ENCODE data around the gene SLC26A9.

SLC26A9 gene

DNA sequence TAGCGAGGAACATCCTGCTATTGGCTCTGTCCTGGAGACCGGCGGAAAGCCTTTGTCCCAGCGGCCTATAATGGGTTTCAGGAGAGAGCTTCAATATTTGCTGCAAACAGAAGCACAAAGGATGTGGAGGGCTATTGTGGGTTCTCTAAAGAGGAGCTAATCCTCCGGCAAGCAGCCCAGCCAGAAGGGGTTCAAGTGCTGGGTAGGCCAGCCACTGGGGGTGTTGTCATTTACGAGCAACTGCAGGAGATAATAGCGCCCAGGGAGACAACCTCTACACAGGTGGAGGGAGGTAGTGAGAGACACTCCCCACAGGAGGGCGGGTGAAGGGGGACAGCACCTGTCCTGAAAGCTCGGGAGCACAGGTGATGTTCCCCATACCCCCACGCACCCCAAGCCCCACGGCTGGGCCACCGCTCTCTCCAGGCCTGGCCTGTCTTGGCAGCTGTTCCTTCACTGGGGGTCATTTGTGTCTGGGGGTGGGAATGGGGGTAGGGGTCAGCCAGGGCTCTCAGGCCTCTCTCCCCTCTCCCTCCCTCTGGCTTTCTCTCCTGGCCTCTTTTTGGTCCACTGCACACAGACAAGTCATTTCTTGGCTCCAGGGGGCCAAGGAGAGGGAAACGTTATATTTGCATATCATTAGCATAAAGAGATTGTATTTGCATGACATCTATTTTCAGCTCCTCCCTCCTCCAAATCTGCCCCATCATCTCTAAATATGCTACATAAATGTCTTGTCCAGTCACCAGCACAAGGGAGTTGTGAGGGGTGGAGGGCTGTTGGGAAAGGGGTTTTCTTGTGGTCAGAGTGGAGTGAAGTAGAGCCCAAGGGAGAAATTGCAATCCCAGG, 22.0 kb upstream of the SLC26A9 start:
- Mint-ChIP-seq H3K27me3 (peaks cover 5% of the 10 kb centered on the region), H3K36me3 (ENCODE audit: low read depth) (no peaks in the 10 kb centered on the region), H3K27ac (no peak overlapping the region), H3K4me1 (ENCODE audit: low read depth) (peaks cover 8% of the 10 kb centered on the region), H3K4me3 (no peak overlapping the region), H3K9me3 (no peaks in the 10 kb centered on the region)
- DNase-seq: no peak

DNA sequence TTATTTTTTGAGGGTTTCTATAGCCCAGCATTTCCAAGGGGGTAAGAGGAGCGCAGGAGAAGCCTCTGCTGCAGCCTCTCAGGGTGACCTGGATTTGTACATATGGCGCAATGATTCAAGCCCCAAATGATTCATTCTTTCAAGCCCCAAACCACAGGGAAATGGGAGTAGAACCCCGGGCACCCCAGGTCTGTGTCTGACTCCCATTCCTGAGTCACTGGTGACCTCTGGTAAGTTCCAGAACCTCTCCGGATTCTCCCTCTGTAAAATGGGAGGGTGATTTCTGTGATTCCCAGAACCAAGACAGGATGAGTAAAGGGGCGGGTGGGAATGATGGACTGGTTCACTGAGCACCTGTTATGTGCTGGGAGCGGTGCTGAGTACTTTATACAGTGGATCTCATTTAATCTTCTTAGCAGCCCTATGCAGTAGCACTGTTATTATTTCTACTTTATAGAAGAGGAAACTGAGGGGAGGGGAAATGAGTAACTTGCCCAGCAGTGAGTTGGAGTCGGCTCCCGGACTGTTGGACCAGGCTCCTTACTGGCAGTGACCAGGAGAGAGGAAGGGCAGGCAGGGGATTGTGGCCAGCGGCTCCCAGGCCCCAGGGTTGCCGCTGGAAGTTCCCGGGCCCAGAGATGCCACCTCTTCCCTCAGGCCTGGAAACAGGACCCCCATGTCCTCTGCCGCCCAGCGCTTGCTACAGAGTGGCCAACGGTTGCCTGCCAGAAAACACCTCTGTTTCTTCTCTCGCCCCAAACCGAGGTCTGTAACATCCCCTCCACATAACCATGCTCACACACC, 20.3 kb upstream of the SLC26A9 start:
- no peak for DNase-seq
- Mint-ChIP-seq H3K9me3 (no peaks in the 10 kb centered on the region), H3K27me3 (peaks cover 14% of the 10 kb centered on the region), H3K36me3 (ENCODE audit: low read depth) (no peaks in the 10 kb centered on the region), H3K4me3 (no peak overlapping the region), H3K27ac (no peak overlapping the region), H3K4me1 (ENCODE audit: low read depth) (peaks cover 8% of the 10 kb centered on the region)

DNA sequence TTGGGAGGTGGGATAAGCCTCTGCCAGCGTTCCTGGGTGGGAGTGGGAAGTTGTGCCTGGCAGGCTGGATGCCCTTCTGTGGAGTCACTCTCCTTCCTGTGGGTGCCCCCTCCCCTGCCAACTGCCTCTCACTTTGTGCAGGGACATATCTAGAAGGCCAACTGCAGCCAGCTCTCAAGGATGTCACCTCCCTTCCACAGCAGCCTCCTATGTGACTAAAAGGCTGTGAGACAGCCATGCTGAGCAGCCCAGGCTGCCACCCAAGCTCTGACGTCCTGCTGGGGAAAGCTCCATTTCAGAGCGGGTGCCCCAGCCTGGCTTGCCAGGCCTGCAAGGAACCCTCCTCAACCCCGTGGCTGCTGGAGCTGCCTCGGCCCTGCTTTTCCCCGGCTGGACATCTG, 19.6 kb upstream of the SLC26A9 start:
- H3K27me3 Mint-ChIP-seq: peaks cover 14% of the 10 kb centered on the region
- peaks cover 8% of the 10 kb centered on the region for H3K4me1 Mint-ChIP-seq (ENCODE audit: low read depth)
- no peaks in the 10 kb centered on the region for H3K36me3 Mint-ChIP-seq (ENCODE audit: low read depth)
- DNase-seq: no peak
- H3K9me3 Mint-ChIP-seq: no peaks in the 10 kb centered on the region
- H3K4me3 Mint-ChIP-seq: no peak overlapping the region
- no peak overlapping the region for H3K27ac Mint-ChIP-seq

DNA sequence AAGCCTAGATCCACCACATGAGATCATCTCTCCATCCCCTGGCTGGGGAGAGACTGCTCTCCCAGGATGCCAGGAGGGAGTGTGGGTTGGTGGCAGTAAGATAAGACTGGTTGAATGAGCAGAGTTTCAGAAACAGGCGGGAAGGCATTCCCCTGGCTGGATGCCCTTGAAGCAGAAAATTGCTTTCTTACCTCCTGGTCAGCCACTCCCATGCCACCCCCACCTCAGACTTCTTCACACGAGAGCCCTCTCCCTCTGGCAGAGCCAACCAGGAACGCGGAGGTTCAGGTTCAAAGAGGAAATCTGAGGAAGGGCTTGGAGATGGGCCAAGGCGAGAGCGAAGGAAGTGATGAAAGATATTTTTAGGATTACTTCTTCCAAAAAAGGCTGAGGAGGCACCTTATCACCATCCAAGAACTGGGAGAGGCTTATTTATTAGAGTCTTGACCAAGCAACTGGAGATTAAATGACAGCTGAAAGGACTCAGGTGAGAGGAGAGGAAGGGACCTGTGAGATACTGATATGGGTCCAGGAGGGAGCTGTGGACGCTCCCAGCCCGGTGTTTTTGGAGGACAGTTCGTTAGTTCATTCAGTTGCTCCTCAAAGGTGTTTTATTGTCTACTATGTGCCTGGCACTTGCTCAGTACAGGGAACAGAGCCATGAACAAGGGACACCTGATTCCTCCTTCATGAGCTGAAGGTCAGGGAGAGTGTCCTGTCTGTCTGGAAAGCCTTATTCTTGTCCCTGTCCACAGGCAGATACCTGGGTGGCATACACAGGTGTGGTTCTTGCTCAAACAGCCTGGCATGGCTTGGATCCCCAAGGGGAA, 18.9 kb upstream of the SLC26A9 start:
- Mint-ChIP-seq H3K36me3 (ENCODE audit: low read depth) (no peaks in the 10 kb centered on the region), H3K27me3 (peaks cover 14% of the 10 kb centered on the region), H3K9me3 (no peaks in the 10 kb centered on the region), H3K4me3 (no peak overlapping the region), H3K27ac (no peak overlapping the region), H3K4me1 (ENCODE audit: low read depth) (peaks cover 8% of the 10 kb centered on the region)
- DNase-seq: no peak

DNA sequence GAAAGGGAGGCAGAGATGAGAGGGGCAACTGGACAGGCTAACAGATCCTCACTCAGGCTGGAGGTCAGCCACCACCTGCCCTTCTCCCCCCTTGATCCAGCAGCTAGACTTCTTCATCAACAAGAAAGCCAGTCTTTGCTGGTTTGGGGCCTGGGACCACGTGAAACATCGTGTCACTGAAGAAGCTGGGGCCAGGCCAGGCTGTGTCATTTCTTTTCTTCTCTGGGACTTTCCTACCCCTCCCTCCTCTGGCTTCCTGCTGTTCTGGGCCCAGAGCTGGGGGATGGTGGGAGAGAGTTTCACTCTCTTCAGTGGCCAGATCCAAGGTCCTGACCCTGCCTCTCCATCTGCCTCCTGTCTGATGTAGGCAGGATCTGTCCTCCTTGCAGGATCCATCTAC, 18.1 kb upstream of the SLC26A9 start:
- H3K36me3 Mint-ChIP-seq (ENCODE audit: low read depth): no peaks in the 10 kb centered on the region
- H3K27me3 Mint-ChIP-seq: peaks cover 14% of the 10 kb centered on the region
- DNase-seq: no peak
- H3K4me1 Mint-ChIP-seq (ENCODE audit: low read depth): peaks cover 8% of the 10 kb centered on the region
- H3K27ac Mint-ChIP-seq: peak overlapping the region; percentile 12
- no peaks in the 10 kb centered on the region for H3K9me3 Mint-ChIP-seq
- no peak overlapping the region for H3K4me3 Mint-ChIP-seq

DNA sequence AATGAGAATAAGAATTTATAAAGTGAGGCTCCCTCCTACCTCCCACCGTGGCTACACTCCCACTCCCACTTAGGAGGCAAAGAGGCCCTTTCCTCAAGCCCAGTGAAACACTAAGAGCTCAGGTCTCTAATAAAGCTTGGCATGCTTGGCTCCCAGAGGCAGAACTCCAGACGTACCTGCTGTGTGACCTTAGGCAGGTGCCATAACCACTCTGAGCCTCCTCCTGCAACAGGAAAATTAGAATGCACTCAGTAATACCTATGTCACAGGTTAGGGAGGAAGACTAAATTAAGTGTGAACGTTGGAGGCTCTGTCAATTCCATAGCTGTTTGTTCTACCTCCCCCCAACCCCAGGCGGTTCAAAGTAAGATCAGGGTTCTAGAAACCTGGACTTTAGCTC, 16.5 kb upstream of the SLC26A9 start:
- no peak for DNase-seq
- Mint-ChIP-seq H3K4me1 (ENCODE audit: low read depth) (peaks cover 8% of the 10 kb centered on the region), H3K4me3 (no peak overlapping the region), H3K36me3 (ENCODE audit: low read depth) (no peaks in the 10 kb centered on the region), H3K9me3 (no peaks in the 10 kb centered on the region), H3K27ac (no peak overlapping the region), H3K27me3 (peaks cover 14% of the 10 kb centered on the region)

DNA sequence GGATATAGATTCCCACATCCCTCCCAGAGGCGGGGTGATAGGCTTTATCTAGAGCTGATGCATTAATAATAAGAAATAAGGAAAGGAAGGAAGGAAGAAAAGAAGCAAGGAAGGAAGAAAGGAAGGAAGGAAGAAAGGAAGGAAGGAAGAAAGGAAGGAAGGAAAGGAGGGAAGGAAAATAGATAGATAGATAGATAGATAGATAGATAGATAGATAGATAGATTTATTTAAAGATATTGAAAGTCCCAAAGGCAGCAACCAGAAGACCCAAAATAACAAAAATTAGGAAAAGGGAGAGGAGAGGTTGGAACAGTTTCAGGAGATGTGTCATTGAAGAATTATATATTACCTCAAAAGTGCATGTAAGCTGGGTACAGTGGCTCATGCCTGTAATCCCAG, 12.2 kb upstream of the SLC26A9 start:
- Mint-ChIP-seq H3K4me3 (no peak overlapping the region), H3K27me3 (peaks cover 12% of the 10 kb centered on the region), H3K9me3 (no peaks in the 10 kb centered on the region), H3K36me3 (ENCODE audit: low read depth) (no peaks in the 10 kb centered on the region), H3K27ac (no peak overlapping the region), H3K4me1 (ENCODE audit: low read depth) (no peaks in the 10 kb centered on the region)
- DNase-seq: no peak

DNA sequence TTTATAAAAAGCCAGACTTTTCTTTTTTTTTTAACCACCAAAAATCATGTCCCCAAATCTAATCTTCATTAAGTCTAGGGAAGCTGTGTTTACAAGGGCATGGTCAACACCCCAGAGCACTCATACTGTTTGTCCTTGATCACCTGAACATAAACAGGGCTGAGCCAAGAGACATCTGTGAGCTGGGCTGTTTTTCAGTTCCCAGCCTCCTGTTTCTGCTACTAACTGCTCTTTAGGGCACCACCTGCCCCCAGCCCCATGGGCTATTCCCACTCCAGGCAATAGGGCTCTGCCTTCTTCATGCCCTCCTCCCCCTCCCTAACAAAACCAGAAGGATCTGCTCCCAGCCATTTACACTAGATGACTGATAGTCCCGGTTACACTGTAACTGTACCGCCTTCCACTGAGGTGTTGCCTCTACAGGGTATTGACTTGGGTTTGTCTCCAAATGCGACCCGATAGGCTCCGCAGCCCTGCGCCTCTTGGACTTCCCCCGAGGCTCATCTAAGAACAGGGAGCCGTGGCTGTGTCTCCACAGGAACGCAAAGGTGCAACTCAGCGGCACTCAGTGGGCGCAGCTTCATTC, 11.7 kb upstream of the SLC26A9 start:
- Mint-ChIP-seq H3K27ac (no peak overlapping the region), H3K36me3 (ENCODE audit: low read depth) (no peaks in the 10 kb centered on the region), H3K4me3 (no peak overlapping the region), H3K27me3 (peaks cover 6% of the 10 kb centered on the region), H3K9me3 (no peaks in the 10 kb centered on the region), H3K4me1 (ENCODE audit: low read depth) (no peaks in the 10 kb centered on the region)
- DNase-seq: no peak

DNA sequence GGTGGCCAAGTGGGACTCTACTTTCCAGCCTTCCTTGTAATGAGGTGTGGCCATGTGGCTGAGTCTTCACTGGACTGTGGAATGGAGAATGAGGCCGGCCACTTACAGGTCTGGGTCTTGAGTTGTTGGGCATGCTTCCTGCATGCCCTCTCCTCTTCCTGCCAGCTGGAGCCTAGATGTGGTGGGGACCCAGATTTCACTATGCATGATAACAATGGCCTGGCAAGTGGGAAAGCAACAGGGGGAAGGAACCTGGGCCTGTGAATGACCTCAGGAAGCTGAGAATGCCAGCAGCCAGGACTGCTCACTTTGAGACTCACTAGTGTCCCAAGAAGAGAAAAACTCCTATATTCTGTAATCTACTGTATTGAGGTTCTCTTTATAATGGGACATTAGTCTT, 8.5 kb upstream of the SLC26A9 start:
- no peaks in the 10 kb centered on the region for H3K36me3 Mint-ChIP-seq (ENCODE audit: low read depth)

DNA sequence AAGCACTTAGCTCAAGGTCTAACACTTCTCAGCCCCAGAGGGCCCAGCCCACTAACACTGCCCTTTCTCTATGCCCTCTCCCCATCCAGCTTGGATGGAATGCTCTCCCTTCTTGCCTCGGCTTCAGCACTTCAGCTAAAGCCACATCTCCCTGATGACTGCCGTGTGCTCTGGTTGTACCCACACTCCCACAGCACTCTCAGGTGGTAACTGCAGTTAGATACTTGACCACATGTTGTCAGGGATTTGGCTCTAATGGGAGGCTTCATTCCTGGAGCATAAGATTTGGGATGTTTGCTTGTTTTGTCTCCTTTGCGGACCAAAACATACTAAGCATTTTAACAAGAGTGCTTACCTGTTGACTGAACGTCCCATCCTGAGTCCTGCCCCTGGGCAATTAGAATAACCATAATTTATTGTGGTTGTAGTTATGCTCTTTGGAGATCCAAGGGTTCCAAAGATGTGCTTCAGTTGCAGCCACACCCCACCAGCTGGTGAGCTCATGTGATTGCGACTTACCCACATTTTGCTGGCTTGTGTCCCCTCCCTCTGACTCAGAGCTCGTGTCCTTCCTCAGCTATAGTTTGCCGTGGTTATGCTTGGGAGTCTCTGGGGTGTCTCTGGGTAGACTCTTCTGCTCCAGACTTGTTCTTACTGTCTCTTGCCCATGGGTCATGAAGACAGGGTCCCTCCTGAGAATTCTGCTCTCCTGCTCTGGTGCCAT, 7.7 kb upstream of the SLC26A9 start:
- DNase-seq: no peak
- no peaks in the 10 kb centered on the region for H3K36me3 Mint-ChIP-seq (ENCODE audit: low read depth)
- no peaks in the 10 kb centered on the region for H3K9me3 Mint-ChIP-seq
- H3K27me3 Mint-ChIP-seq: peaks cover 3% of the 10 kb centered on the region
- H3K4me3 Mint-ChIP-seq: no peak overlapping the region
- H3K4me1 Mint-ChIP-seq (ENCODE audit: low read depth): no peaks in the 10 kb centered on the region
- no peak overlapping the region for H3K27ac Mint-ChIP-seq

More for the DNA sequence above, 8.5 kb upstream of the SLC26A9 start:
- Mint-ChIP-seq H3K27me3 (peaks cover 3% of the 10 kb centered on the region), H3K4me1 (ENCODE audit: low read depth) (no peaks in the 10 kb centered on the region), H3K9me3 (no peaks in the 10 kb centered on the region), H3K4me3 (no peak overlapping the region), H3K27ac (no peak overlapping the region)
- no peak for DNase-seq

DNA sequence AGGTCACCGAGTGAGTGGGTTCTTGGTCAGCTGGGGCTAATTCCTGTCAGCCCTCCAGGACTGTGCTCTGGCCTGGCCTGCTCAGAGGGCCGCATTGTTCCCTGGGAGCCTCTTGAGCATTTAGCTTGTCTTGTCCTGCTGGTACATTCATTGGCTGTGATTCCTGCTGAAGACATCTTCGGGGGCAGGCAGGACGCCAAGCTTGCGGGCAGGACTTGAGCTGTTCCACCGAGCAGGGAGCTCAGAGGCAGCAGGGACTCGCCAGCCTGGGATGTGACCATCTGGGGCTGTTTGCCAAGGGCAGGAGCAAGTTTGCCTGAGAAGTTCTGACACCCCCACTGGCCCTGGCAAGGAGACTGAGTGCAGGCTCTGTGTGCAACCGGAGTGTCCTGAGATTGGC, 7.0 kb upstream of the SLC26A9 start:
- H3K27ac Mint-ChIP-seq: no peak overlapping the region
- no peak overlapping the region for H3K4me3 Mint-ChIP-seq
- DNase-seq: no peak
- H3K27me3 Mint-ChIP-seq: peaks cover 3% of the 10 kb centered on the region
- H3K36me3 Mint-ChIP-seq (ENCODE audit: low read depth): no peaks in the 10 kb centered on the region
- no peaks in the 10 kb centered on the region for H3K9me3 Mint-ChIP-seq
- H3K4me1 Mint-ChIP-seq (ENCODE audit: low read depth): no peaks in the 10 kb centered on the region

DNA sequence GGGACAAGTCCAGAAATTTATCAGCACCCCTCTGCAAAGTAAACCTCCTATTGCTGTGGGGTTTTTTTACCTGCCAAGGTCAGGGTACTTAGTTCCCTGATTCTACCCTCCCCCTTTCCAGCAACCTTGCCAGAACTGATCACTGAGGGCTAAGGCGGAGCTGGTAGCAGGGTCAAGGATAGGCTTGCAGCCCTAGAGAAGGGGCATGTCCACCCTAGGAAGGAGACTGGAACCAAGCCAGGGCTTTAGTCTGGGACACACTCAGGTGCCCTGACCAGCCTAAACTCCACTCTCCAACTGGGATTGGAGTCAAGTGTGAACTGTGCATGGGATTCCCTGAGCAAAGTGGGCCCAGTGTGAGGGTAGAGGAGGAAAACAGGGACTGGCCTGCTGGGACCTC, 6.5 kb upstream of the SLC26A9 start:
- H3K27me3 Mint-ChIP-seq: peaks cover 7% of the 10 kb centered on the region
- H3K27ac Mint-ChIP-seq: no peak overlapping the region
- no peak overlapping the region for H3K4me3 Mint-ChIP-seq
- DNase-seq: no peak
- no peaks in the 10 kb centered on the region for H3K9me3 Mint-ChIP-seq
- H3K4me1 Mint-ChIP-seq (ENCODE audit: low read depth): no peaks in the 10 kb centered on the region
- H3K36me3 Mint-ChIP-seq (ENCODE audit: low read depth): no peaks in the 10 kb centered on the region

DNA sequence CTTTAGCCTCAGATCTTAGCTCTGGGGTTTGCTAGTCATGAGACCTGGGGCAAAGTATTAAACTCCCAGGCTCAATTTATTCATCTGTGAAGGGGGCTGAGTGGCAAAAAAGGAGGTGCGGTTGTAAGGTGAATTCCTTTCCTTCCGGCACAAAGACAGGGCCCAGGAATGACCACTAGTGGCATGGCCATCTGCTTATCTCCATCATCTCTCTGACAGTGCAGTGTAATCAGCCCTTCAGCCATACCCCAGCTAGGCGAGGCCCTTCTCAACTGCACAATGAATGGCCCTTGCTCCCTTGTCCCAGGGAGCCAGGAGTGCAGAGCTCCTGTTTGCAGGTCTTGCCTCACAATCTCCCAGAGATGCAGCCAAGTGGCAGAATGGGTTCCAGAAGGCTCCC, 5.6 kb upstream of the SLC26A9 start:
- Mint-ChIP-seq H3K4me3 (no peak overlapping the region), H3K27ac (no peak overlapping the region), H3K4me1 (ENCODE audit: low read depth) (no peaks in the 10 kb centered on the region), H3K27me3 (peaks cover 11% of the 10 kb centered on the region), H3K9me3 (no peaks in the 10 kb centered on the region), H3K36me3 (ENCODE audit: low read depth) (no peaks in the 10 kb centered on the region)
- DNase-seq: no peak

DNA sequence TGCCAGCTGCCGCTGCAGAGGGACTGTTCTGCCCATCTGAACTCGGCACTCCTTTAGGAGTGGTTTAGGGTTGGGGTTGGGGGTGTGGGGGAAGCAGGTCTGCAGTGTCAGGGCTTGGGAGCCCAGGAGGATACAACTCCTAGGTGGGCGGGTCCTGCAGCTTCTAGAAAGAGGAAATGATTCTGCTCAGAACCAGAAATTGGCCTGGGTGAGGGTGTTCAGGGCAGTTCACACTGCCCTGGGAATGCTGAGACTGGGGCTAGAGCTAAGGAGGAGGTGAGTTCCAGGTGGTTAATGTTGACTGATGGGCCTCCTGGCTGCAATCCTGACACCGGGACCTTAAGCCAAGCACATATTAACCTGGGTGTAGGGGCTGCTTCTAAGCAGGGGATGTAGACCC, 4.8 kb upstream of the SLC26A9 start:
- H3K4me1 Mint-ChIP-seq (ENCODE audit: low read depth): no peaks in the 10 kb centered on the region
- DNase-seq: no peak
- H3K27ac Mint-ChIP-seq: no peak overlapping the region
- no peaks in the 10 kb centered on the region for H3K9me3 Mint-ChIP-seq
- no peaks in the 10 kb centered on the region for H3K36me3 Mint-ChIP-seq (ENCODE audit: low read depth)
- no peak overlapping the region for H3K4me3 Mint-ChIP-seq
- H3K27me3 Mint-ChIP-seq: peaks cover 17% of the 10 kb centered on the region

All from activated T-cell treated with anti-CD3 and anti-CD28 coated beads, Interleukin-2, amount 50 U/mL, for 24 hours (primary cell).